ENCODE measurements around the gene MTFR2.

The MTFR2 gene

GRCh38 chr6:136181512-136181833 lies 68.6 kb downstream of the MTFR2 start:
- no peak for DNase-seq
